DMS153 treated with DMSO at 0.1 percent for 48 hours (cell line): ENCODE results near the gene HS3ST4.
"Not testable (repeated sequence)": the region's sequence is repeated elsewhere in the genome, so short reads cannot be mapped to it uniquely, and the experiment has no call there.

Experiments used
- DNase-seq: peaks from one replicate; lab custom pipeline; 2025; ENCODE audit not compliant: unreplicated experiment; lab: John Stamatoyannopoulos, UW

The HS3ST4 gene

GRCh38 chr16:26071101-26071866 lies 379.5 kb downstream of the HS3ST4 start:
- no peak for DNase-seq

GRCh38 chr16:26078716-26079355 lies 387.1 kb downstream of the HS3ST4 start:
- peak; percentile 58 for DNase-seq

- DNase-seq: peak; percentile 40
Observed at GRCh38 chr16:26087091-26087490, 395.3 kb downstream of the HS3ST4 start.

- DNase-seq: no peak
Observed at GRCh38 chr16:26091511-26091910, 399.8 kb downstream of the HS3ST4 start.

- DNase-seq: not testable (repeated sequence)
Observed at GRCh38 chr16:26098206-26098605, 406.4 kb downstream of the HS3ST4 start.

GRCh38 chr16:26102369-26102768 lies 410.6 kb downstream of the HS3ST4 start:
- no peak for DNase-seq

GRCh38 chr16:26108836-26109505 lies 417.2 kb downstream of the HS3ST4 start:
- no peak for DNase-seq

- DNase-seq: no peak
Observed at GRCh38 chr16:26111900-26112299, 420.1 kb downstream of the HS3ST4 start.

- no peak for DNase-seq
Observed at GRCh38 chr16:26118575-26118974, 426.8 kb downstream of the HS3ST4 start.

- no peak for DNase-seq
Observed at GRCh38 chr16:26120729-26121128, 429.0 kb downstream of the HS3ST4 start.

- DNase-seq: no peak
Observed at GRCh38 chr16:26128296-26128695, 436.5 kb downstream of the HS3ST4 start.

GRCh38 chr16:26129997-26130396 lies 438.2 kb downstream of the HS3ST4 start:
- no peak for DNase-seq

GRCh38 chr16:26133416-26134093 lies 441.8 kb downstream of the HS3ST4 start:
- peak; percentile 77 for DNase-seq

GRCh38 chr16:26134588-26134987 lies 442.8 kb downstream of the HS3ST4 start:
- DNase-seq: no peak

GRCh38 chr16:26137956-26138355 lies 446.2 kb downstream of the HS3ST4 start:
- no peak for DNase-seq

- no peak for DNase-seq
Observed at GRCh38 chr16:26139091-26139490, 447.3 kb downstream of the HS3ST4 start.

- no peak for DNase-seq
Observed at GRCh38 chr16:26139884-26140283, 448.1 kb downstream of the HS3ST4 start.

- no peak for DNase-seq
Observed at GRCh38 chr16:26149364-26150190, 457.8 kb downstream of the HS3ST4 start.

GRCh38 chr16:26155221-26155620 lies 463.5 kb downstream of the HS3ST4 start:
- DNase-seq: no peak

GRCh38 chr16:26157319-26157718 lies 465.6 kb downstream of the HS3ST4 start:
- no peak for DNase-seq
